DOHH2 (cell line): ENCODE measurements around the gene GDF10.

Experiments used
- H3F3A ChIP-seq: fragments of 200-600 bp; sonication (generic), shearing (Covaris generic); 2 replicates; pipeline ENCODE4 v1.6.0; 2016; ENCODE audit warnings: antibody characterized with exemption, mild to moderate bottlenecking; ENCODE audit not compliant: control insufficient read depth, insufficient read depth
- H3K27ac ChIP-seq: fragments of 200-600 bp; sonication (generic); 2 replicates; pipeline ENCODE4 v1.5.1; 2014; ENCODE audit warnings: low read depth, mild to moderate bottlenecking, low read length, moderate library complexity
- H3K27me3 ChIP-seq: fragments of 200-600 bp; sonication (generic); 2 replicates; pipeline ENCODE4 v1.6.1; 2014; ENCODE audit warnings: mild to moderate bottlenecking, low read length, mixed read lengths; ENCODE audit not compliant: control insufficient read depth
- H3K36me3 ChIP-seq: fragments of 200-600 bp; sonication (generic); 2 replicates; pipeline ENCODE4 v1.6.1; 2014; ENCODE audit warnings: mild to moderate bottlenecking, low read length, moderate library complexity, mixed read lengths; ENCODE audit not compliant: control insufficient read depth
- H3K4me1 ChIP-seq: fragments of 200-600 bp; sonication (generic); 2 replicates; pipeline ENCODE4 v1.6.1; 2014; ENCODE audit warnings: mild to moderate bottlenecking, low read length, mixed read lengths; ENCODE audit not compliant: control insufficient read depth
- H3K4me2 ChIP-seq: fragments of 200-600 bp; sonication (generic); 2 replicates; pipeline ENCODE4 v1.6.0; 2014; ENCODE audit warnings: mild to moderate bottlenecking, low read length, moderate library complexity
- H3K4me3 ChIP-seq: fragments of 200-600 bp; sonication (generic); 2 replicates; pipeline ENCODE4 v1.5.1; 2014; ENCODE audit warnings: mild to moderate bottlenecking, low read length, mixed read lengths
- H3K79me2 ChIP-seq: fragments of 200-600 bp; sonication (generic); 2 replicates; pipeline ENCODE4 v1.6.1; 2014; ENCODE audit warnings: mild to moderate bottlenecking, low read length, mixed read lengths; ENCODE audit not compliant: control insufficient read depth
- H3K9me2 ChIP-seq: fragments of 200-600 bp; sonication (generic); replicated peaks from 2 replicates; pipeline ENCODE4 v1.6.1; 2014; ENCODE audit warnings: mild to moderate bottlenecking, low read length, mixed read lengths; ENCODE audit not compliant: control insufficient read depth
- H3K9me3 ChIP-seq: fragments of 200-600 bp; sonication (generic); 2 replicates; pipeline ENCODE4 v1.6.1; 2014; ENCODE audit warnings: antibody characterized with exemption, low read length, mixed read lengths; ENCODE audit not compliant: control insufficient read depth, insufficient read depth
- H4K20me1 ChIP-seq: fragments of 200-600 bp; sonication (generic); 2 replicates; pipeline ENCODE4 v1.6.0; 2014; ENCODE audit warnings: low read depth, mild to moderate bottlenecking, antibody characterized with exemption, low read length, moderate library complexity; ENCODE audit not compliant: control insufficient read depth, insufficient read depth
- CTCF ChIP-seq: fragments of 200-600 bp; sonication (generic); IDR thresholded peaks from one replicate; pipeline ENCODE4 v1.5.1; 2014; ENCODE audit warnings: antibody characterized with exemption, mild to moderate bottlenecking, low read depth, low read length; ENCODE audit not compliant: poor library complexity, severe bottlenecking
- EZH2phosphoT487 ChIP-seq: fragments of 200-600 bp; sonication (generic); IDR thresholded peaks from 2 replicates; pipeline ENCODE4 v1.6.1; 2017; ENCODE audit warnings: borderline replicate concordance, mild to moderate bottlenecking, antibody characterized with exemption, low read length, moderate library complexity, mixed read lengths

GDF10 gene

GRCh38 chr10:47331491-47331890, 31.5 kb downstream of the GDF10 start:
- no peak overlapping the region for H3K4me3 ChIP-seq
- peaks cover 3% of the 10 kb centered on the region; the same call in 1 of the 2 replicates for H3K9me3 ChIP-seq
- H3F3A ChIP-seq, result no peaks in the 10 kb centered on the region
- no peak overlapping the region for H3K27ac ChIP-seq
- TF ChIP-seq EZH2phosphoT487 (no peak), CTCF (no peak)
- H3K4me2 ChIP-seq, result no peak overlapping the region
- H3K36me3 ChIP-seq, result no peaks in the 10 kb centered on the region
- no peaks in the 10 kb centered on the region for H3K9me2 ChIP-seq
- no peaks in the 10 kb centered on the region for H3K79me2 ChIP-seq
- no peaks in the 10 kb centered on the region for H3K4me1 ChIP-seq
- no peaks in the 10 kb centered on the region for H4K20me1 ChIP-seq
- no peaks in the 10 kb centered on the region for H3K27me3 ChIP-seq

- H3K27me3 ChIP-seq, result no peaks in the 10 kb centered on the region
- H3K4me2 ChIP-seq, result no peak overlapping the region
- no peaks in the 10 kb centered on the region for H3K36me3 ChIP-seq
- no peak overlapping the region for H3K27ac ChIP-seq
- H3K9me3 ChIP-seq, result peaks cover 3% of the 10 kb centered on the region; the same call in 1 of the 2 replicates
- H3K4me3 ChIP-seq, result no peak overlapping the region
- H3K79me2 ChIP-seq, result no peaks in the 10 kb centered on the region
- no peaks in the 10 kb centered on the region for H3K9me2 ChIP-seq
- TF ChIP-seq EZH2phosphoT487 (no peak), CTCF (no peak)
- no peaks in the 10 kb centered on the region for H3K4me1 ChIP-seq
- no peaks in the 10 kb centered on the region for H4K20me1 ChIP-seq
- H3F3A ChIP-seq, result no peaks in the 10 kb centered on the region
Measured at GRCh38 chr10:47331954-47332353, 32.0 kb downstream of the GDF10 start.

- Histone ChIP-seq H3K79me2 (no peaks in the 10 kb centered on the region), H3K4me3 (no peak overlapping the region), H3K4me1 (no peaks in the 10 kb centered on the region), H3K27me3 (no peaks in the 10 kb centered on the region), H3K27ac (no peak overlapping the region), H3F3A (no peaks in the 10 kb centered on the region), H3K9me2 (no peaks in the 10 kb centered on the region), H4K20me1 (no peaks in the 10 kb centered on the region), H3K4me2 (no peak overlapping the region), H3K36me3 (no peaks in the 10 kb centered on the region), H3K9me3 (peaks cover 3% of the 10 kb centered on the region; the same call in 1 of the 2 replicates)
- TF ChIP-seq EZH2phosphoT487 (no peak), CTCF (no peak)
Measured at GRCh38 chr10:47332371-47332770, 32.4 kb downstream of the GDF10 start.
